Measurements from ENCODE around the gene SLC22A3.

DNA sequence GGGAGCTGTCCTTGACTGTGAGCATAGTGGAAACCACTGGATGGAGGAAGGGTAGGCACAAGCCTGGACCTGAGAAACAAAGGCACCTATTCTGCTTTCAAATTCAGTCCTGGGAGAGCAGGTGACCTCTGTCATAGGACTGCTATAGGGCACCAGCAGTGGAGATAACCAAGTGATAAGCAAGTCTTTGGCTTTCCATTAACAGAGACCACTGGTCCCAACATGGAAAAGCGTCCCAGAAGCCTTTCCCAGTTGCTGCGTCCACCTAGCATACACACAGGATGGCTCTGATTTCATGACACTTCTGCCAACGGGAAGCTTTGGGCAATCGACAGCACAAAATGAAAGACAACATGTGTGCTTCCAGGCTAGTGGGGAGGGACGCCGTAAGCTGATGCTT is 8.9 kb downstream of the SLC22A3 start:
- TF ChIP-seq CTCF (IDR thresholded peaks at IDR 0.05; ENCODE audit: poor library complexity) (no peak), EZH2phosphoT487 (IDR thresholded peaks at IDR 0.05; ENCODE audit: low read depth, severe bottlenecking, unreplicated experiment) (no peak)

Measured in hepatocyte (in vitro differentiated cells).